Left renal cortex interstitium (tissue), 4 donors: ENCODE results near the gene FKBP15. TPM values are rescaled to one million over a fixed set of nuclear protein-coding genes. Genes with fewer than 3 reads are reported as not detected.
"Not testable (repeated sequence)": the region's sequence is repeated elsewhere in the genome, so short reads cannot be mapped to it uniquely, and the experiment has no call there.

Source experiments
- DNase-seq, 4 donors: peaks; one replicate each; pipeline ENCODE4 v3.0.0-alpha.2; 2013; ENCODE audit warnings: low read depth in 4 of 4, low spot score in 2 of 4, missing footprints in 1 of 4
- polyA plus RNA-seq, 4 donors: library from polyadenylated mRNA; unstranded; fragments of 120-200 nt; gene quantifications; one replicate each; pipeline ENCODE4 v1.2.1, GENCODE V29; 2013; ENCODE audit not compliant: insufficient read length in 4 of 4

Gene FKBP15, protein sequence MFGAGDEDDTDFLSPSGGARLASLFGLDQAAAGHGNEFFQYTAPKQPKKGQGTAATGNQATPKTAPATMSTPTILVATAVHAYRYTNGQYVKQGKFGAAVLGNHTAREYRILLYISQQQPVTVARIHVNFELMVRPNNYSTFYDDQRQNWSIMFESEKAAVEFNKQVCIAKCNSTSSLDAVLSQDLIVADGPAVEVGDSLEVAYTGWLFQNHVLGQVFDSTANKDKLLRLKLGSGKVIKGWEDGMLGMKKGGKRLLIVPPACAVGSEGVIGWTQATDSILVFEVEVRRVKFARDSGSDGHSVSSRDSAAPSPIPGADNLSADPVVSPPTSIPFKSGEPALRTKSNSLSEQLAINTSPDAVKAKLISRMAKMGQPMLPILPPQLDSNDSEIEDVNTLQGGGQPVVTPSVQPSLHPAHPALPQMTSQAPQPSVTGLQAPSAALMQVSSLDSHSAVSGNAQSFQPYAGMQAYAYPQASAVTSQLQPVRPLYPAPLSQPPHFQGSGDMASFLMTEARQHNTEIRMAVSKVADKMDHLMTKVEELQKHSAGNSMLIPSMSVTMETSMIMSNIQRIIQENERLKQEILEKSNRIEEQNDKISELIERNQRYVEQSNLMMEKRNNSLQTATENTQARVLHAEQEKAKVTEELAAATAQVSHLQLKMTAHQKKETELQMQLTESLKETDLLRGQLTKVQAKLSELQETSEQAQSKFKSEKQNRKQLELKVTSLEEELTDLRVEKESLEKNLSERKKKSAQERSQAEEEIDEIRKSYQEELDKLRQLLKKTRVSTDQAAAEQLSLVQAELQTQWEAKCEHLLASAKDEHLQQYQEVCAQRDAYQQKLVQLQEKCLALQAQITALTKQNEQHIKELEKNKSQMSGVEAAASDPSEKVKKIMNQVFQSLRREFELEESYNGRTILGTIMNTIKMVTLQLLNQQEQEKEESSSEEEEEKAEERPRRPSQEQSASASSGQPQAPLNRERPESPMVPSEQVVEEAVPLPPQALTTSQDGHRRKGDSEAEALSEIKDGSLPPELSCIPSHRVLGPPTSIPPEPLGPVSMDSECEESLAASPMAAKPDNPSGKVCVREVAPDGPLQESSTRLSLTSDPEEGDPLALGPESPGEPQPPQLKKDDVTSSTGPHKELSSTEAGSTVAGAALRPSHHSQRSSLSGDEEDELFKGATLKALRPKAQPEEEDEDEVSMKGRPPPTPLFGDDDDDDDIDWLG
- 10 to 100 TPM; 25.8 to 33.6 (median 30.4) TPM for polyA plus RNA-seq

DNA sequence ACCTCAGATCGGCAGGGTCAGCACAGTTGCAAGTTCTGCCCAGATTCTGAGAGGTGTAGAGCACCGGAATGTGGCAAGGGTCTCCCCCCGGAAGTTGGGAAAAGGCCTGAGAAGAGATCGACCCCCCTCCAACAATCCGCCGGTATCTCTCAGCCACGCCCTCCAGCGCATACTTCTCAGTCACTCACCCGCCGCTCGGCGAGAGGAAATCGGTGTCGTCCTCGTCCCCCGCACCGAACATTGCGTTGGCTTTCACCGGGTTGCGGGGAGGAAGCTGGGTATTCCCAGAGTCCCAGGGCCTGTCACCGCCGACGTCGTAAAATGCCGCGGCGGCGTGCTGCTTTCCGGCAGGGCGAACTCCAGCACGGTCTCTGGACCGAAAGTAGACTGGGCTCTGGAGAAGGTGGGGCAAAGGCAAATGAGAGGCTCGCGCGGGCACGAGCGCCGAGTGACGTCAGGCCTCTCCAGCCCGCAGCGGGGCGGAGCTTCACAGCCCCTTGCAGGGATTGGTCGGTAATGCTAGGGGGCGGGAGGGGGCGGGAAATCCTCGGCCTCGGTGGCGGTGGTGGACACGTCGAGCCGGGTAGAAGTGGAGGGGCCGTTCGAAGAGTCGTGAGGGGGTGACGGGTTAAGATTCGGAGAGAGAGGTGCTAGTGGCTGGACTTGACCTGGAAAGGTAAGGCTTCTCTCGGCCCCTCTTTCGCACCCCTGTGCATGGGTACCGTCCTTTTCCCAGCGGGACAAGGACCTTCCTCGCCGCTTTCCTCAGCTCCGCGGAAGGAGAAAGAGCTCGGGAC, at the start of gene FKBP15, which contains the start of gene SLC31A1:
FKBP15 (minus strand) TSS at position 275 of the 797 bp plus-strand sequence; CDS start at position 241, 34 bp downstream.
SLC31A1 (plus strand) TSS at position 542 of the 797 bp plus-strand sequence. CDS start 34,605 bp downstream, outside the sequence.
- DNase-seq: peak; percentile 91 to 99 (median 95)

DNA sequence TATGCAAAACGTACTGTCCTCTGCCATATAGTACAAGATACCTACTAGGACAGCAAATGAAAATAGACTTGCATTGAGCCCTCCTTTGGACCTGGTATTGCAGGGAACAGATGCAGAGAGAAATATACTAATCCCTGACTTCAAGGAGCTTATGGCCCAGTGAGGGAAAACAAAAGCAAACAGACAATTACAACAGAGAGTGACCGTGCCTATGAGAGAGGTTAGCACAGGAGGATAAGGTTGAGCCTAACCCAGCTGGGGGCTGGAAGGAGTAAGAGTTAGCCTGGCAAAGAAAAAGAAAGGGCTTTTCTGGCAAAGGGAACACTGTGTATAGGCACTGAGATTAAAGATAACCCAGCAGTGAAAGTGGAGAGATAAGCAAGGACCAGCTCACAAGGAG, 48.8 kb upstream of the FKBP15 start:
- DNase-seq: no peak

DNA sequence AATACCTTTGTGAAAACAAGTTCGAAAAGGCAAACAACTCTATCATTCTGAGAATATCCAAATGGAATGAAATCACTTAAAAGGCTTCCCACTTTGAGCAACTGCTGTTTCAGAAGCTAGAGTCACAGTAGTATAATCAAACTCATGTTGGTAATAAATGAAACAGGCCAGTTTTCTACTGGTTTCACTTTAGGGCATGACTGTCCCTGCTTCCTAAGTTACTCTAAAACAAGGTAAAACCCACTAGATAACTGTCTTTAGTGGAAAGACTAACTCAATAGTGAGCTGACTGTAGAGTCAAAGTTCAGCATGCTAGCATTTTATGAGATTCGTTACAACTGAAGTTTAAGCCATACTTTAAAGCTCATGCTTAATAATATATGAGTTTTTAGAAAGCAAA, 48.3 kb upstream of the FKBP15 start:
- no peak for DNase-seq

DNA sequence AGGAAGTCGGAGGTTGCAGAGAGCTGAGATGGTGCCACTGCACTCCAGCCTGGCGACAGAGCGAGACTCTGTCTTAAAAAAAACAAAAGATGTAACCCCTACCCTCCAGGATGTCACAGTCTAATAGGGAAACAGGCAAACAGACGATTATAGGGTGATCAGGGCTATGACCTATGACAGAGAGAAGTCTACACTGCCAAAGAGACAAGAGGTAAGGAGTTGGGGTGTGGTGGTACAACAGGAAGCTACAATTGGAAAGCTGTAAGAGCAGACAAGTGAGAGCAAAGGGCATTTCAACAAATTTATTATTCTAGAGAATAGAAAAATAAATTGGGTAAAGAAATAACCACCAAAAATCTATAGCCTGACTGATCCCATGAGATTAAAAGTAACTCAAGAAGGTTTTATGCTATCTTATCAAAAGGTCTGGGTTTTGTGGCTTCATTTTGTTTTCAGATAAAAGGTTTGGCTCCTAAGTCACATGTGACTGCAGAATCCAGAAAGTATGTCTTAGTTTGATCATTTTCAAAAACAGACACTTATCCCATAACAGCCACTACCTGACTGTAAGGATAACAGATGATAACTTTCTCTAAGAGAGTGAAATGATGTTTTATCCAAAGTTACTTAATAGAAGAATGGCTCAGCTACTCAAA, 47.0 kb upstream of the FKBP15 start:
- no peak for DNase-seq

DNA sequence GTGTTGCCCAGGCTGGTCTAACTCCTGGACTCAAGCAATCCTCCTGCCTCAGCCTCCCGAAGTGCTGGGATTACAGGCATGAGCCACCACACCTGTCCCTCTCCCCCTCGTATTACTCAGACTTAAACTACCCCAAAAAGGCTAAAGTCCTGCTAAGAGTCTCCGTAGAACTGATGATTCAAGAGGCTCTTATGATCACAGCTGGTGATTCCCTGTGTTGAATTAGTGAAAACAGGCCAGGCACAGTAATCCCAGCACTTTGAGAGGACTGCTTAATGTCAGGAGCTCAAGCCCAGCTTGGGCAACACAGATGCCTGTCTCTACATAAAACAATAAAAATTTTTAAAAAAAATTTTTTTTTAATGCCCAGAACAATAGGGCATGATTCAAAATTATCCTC, 45.1 kb upstream of the FKBP15 start:
- DNase-seq: no peak

DNA sequence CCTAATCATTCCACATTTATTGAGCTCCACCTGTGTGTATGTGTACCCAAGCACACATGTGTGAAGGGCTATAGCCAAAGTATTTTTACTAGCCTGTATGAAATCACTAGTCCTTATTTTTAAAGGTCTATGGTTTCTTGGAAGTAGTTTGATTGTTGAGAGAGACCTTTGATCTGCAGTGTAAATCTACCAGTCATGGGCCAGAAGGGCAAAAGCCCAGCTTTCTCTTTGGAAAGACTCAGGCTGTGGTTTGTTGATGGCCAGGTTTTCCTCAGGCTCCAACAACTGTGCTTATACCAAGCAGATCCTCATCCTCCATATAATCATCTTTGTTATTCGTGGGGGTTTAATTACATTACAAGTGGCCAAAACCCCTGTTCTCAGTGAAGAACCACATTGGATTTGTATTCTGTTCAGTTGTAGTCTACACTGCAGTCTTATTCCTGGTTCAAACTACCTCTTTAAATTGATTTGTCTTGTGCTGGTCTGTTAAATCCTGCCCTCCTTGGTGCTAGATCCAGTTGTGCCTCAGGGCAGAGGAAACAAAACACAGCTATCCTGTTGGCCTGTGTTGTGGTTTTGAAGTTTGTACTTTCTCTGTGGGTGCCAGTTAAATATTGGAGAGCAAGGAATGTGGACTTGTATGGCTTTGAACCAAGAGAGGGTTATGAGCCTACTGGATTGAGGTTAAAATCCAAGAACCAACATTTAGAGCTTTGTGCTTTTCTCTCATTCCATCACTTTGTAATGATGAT, 41.0 kb upstream of the FKBP15 start:
- no peak for DNase-seq

DNA sequence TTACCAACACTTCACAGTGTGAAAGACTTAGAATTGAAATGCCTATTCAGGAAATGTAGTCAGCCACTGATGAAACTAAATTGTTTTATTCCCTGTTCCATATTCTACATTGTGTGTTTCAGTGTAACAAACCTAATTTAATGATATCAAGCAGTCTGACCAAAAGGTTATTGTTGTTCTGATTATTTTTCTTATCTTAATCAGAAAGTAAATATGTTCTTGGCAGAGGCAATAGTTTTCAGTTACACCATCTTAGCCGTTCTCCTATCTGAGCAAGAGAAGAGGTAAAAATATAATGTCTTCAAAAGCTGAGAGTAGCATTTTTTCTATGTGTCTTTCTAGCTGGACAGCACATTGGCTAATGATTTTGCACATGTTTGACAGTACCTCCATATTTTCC, 37.2 kb upstream of the FKBP15 start:
- DNase-seq: no peak

DNA sequence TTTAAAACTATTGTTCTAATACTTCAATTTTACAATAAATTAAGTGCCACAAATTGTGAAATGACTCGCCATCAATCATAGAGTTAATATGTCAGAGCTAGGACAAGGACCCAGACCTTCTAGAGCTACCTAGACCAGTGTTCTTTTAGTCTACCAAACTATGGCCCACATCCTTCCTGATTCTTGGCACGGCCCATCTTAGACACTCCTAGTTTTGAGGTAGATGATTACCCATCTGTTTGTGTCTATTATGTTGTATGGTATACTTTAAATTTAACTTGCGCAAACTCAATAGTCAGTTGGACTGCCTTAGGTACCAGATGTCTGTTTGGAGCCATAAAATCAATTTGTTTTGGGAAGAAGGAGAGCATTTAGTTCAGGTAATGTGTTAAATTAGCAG, 36.8 kb upstream of the FKBP15 start:
- no peak for DNase-seq

DNA sequence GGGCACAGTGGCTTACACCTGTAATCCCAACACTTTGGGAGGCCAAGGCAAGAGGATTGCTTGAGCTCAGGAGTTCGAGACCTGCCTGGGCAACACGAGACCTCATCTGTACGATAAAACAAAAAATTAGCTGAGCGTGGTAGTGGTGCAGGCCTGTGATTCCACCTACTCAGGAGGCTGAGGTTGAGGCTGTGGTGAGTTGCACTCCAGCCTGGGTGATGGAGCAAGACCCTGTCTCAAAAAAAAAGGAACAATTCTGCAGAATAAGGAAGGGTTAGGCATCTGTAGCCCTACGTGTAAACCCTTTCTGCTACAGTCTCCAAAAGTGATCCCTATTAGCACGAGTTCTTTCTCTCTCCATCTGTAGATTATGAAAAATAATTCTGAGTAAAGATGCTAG, 34.4 kb upstream of the FKBP15 start:
- no peak for DNase-seq

DNA sequence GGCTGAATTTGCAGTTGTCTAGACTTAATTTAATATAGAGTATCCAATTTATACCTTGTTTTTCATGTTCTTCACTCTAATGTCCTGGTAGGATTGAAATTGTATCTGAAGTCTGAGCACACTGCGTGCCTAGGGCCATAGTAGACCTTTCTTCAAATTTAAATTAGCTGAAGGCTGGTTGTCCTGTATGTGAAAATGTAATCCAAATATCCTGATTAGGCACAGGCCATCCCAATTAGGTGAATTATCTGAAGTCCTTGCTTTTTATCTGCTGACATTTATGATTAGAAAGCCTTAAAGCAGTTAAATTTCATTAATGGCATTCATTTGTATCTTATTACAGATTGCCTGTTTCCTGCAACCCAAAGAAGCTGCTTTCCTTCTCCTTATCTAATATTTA, 33.9 kb upstream of the FKBP15 start:
- DNase-seq: no peak

DNA sequence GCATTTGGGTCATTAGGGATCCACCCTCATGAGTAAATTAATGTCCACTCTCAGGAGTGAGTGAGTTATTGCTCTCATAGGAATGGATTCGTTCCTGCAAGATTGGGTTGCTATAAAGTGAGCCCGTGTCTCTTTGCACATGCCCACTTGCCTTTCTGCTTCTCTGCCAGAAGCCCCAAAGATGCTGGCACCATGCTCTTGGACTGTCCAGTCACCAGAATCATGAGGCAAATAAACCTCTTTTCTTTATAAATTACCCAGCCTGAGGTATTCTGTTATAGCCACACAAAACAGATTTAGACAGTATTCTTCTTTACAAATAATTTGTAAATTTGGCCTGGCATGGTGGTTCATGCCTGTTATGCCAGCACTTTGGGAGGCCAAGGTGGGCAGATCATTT, 29.7 kb upstream of the FKBP15 start:
- DNase-seq: no peak

DNA sequence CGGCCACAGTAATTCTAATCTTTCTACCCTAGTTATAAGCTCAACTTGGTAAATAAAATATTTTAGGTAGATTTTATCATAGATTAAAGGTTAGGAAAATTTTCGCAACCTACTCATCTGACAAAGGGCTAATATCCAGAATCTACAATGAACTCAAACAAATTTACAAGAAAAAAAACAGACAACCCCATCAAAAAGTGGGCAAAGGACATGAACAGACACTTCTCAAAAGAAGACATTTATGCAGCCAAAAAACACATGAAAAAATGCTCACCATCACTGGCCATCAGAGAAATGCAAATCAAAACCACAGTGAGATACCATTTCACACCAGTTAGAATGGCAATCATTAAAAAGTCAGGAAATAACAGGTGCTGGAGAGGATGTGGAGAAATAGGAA, 28.6 kb upstream of the FKBP15 start:
- DNase-seq: not testable (repeated sequence)

DNA sequence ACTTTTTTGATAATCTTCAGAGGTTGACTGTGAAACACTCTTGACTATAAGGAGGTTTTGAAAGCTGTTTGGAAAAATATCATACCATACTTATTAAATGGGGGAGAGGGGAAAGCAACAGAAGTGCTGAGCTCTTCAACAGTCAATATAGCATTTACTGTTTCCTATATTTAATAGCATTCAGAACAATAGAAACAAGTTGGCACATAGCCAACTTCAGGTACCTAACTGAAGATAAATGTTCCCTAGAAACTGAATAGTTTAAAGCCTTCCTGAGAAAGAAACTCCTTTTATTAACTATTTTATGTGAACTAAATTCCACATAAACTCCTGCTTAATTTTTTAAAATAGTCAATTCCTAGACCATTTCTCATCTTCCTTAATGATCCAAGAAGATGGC, 26.6 kb upstream of the FKBP15 start:
- no peak for DNase-seq

DNA sequence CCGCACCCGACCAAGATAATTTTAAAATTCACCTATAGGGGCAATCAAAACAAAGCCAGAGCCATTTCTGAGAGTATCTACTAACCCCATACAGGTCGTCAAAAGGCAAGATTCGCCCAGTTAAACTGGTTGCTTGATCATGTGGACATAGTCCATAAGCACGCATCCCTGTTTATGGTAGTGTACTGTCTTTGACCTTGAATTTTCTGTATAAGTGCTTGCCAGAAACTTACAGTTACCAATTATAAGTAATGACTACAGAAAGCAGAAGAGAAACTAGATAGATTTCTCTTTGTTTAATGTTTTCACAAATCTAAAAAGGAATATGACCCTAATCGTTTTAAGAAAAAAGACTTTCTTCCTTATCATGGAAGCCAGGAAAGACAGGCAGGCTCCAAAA, 25.9 kb upstream of the FKBP15 start:
- no peak for DNase-seq

DNA sequence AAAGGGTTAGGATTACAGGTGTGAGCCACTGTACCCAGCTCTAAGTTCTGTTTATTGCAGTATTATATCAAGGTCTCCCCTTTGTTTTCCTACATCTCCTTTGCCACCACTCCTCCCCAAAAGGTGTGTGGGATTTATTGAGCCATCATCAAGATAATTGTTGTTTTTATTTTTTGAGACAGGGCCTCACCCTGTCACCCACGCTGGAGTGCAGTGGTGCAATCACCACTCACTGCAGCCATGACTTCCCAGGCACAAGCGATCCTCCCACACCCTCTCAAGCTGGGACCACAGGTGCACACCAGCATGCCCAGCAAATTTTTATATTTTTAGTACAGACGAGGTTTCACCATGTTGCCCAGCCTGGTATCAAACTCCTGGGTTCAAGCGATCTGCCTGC, 24.8 kb upstream of the FKBP15 start:
- DNase-seq: no peak

DNA sequence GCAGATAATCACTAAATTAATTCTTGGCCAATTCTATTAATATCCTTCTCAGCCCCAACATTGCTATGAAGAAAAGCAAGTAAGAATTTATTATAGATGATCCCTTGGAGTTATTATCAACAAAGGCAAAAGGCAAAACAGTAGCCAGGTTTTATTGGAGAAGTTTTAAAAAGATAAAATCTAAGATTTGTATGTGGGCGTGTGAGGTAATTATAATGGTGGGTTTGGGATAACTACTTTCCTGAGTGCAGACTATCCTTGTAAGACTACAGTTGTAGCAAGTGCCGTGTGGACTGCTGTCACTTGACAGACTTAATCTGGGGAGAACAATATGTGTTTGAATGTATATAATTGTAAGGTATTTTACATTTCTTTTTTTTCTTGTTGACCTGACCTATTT, 23.5 kb upstream of the FKBP15 start:
- DNase-seq: no peak

DNA sequence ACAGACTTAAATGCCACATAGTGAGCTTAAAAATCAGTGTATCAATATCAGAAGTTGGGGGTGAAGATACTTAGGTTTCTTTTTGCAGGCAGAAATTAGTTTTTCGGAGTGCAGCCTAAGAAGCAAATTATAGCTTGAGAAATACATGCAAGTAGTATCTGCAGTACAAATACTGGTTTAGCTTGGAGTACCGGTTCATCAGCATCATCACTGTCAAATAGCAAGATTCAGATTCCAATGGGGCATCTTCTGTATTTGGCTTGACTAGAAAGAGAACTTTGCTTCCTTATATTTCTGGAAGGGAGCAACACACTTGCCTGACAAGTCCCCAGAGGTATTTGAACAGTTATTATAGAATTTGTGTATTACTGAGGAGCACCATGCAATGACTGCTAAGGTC, 20.1 kb upstream of the FKBP15 start:
- DNase-seq: no peak

DNA sequence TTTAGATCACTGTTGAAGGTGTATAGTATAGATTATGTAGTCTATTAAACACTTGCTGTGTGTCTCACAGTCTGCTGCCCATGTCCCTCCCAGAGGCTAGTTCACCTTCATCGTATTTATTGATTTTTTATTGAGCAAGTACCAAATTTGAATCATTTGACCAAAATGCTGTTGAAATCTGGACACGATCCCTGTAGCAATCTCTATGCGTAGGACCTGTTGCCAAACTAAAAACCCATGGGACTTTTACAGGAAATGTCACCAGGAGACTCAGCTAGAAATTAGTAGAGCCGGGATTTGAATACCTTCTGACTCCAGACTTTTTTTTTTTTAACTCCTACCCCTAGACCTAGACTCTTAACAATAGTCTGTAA, 17.8 kb upstream of the FKBP15 start:
- no peak for DNase-seq
